Endothelial cell of umbilical vein (primary cell): ENCODE measurements around the gene UNC50. TPM values are rescaled to one million over a fixed set of nuclear protein-coding genes. Genes with fewer than 3 reads are reported as not detected.

Experiments
- BruUV-seq: library from RNA; stranded (reverse); fragments of 400-500 nt; replicated peaks from 2 replicates; lab custom pipeline; 2021; lab: Mats Ljungman, UMichigan
- CTCF ChIA-PET: fragments of 300-600, 350-600 bp; sonication (Branson Sonifier 250); formaldehyde crosslinking; loops from one replicate; lab custom pipeline; 2021; ENCODE audit warnings: antibody characterized with exemption, inconsistent platforms; lab: Charles Lee
- POLR2A ChIA-PET: fragments of 300-600, 350-600 bp; sonication (Branson Sonifier 250); formaldehyde crosslinking; loops from one replicate; lab custom pipeline; 2021; ENCODE audit warnings: antibody characterized with exemption, inconsistent platforms; lab: Charles Lee
- DNase-seq: peaks from one replicate; pipeline ENCODE4 v3.0.0-alpha.2; 2011; ENCODE audit warnings: low read depth, low spot score
- FAIRE-seq: peaks from 2 replicates; lab custom pipeline; 2011; peaks lifted over from hg19 to GRCh38; lab: Jason Lieb, UNC
- H2AFZ ChIP-seq: 2 replicates; pipeline ENCODE4 v1.6.0; 2012; ENCODE audit warnings: low read depth, low read length, control low read depth, inconsistent platforms
- H3K27ac ChIP-seq: 2 replicates; pipeline ENCODE4 v1.5.1; 2011; ENCODE audit warnings: low read depth, mild to moderate bottlenecking, control low read depth, low read length, moderate library complexity; ENCODE audit not compliant: insufficient read depth
- H3K27me3 ChIP-seq, 2 experiments: 2 replicates each; pipeline versions ENCODE4 v1.6.0 to v1.6.1; 2011; ENCODE audit warnings: low read length in 2 of 2, mixed read lengths in 1 of 2; ENCODE audit not compliant: control insufficient read depth in 2 of 2, insufficient read depth in 2 of 2
- H3K36me3 ChIP-seq, 2 experiments: 2 replicates in 1 of 2; 3 replicates in 1 of 2; pipeline ENCODE4 v1.5.1; 2011; ENCODE audit warnings: low read length in 2 of 2, mild to moderate bottlenecking in 1 of 2, moderate library complexity in 1 of 2; ENCODE audit not compliant: control insufficient read depth in 2 of 2, insufficient read depth in 2 of 2; ENCODE audit errors: extremely low read depth in 1 of 2
- H3K4me1 ChIP-seq: 3 replicates; pipeline ENCODE4 v1.5.1; 2011; ENCODE audit warnings: mild to moderate bottlenecking, low read length; ENCODE audit not compliant: control insufficient read depth, insufficient read depth; ENCODE audit errors: extremely low read depth
- H3K4me2 ChIP-seq: 2 replicates; pipeline ENCODE4 v1.6.1; 2011; ENCODE audit warnings: low read length, control low read depth, mixed read lengths; ENCODE audit not compliant: insufficient read depth
- H3K4me3 ChIP-seq, 3 experiments: fragments of 200-600 bp in 1 of 3; sonication (generic), shearing (Covaris generic) in 1 of 3; replicated peaks in 1 of 3; 2 replicates each; pipeline ENCODE4 v1.5.1; 2011 to 2016; ENCODE audit warnings: control low read depth in 3 of 3, low read length in 3 of 3, mild to moderate bottlenecking in 2 of 3, inconsistent platforms in 1 of 3, low read depth in 1 of 3, moderate library complexity in 1 of 3; ENCODE audit not compliant: insufficient read depth in 1 of 3
- H3K79me2 ChIP-seq: 2 replicates; pipeline ENCODE4 v1.6.0; 2012; ENCODE audit warnings: low read length, inconsistent platforms; ENCODE audit not compliant: control insufficient read depth, insufficient read depth
- H3K9ac ChIP-seq: replicated peaks from 2 replicates; pipeline ENCODE3; 2011; ENCODE audit warnings: low read length, control low read depth; ENCODE audit not compliant: insufficient read depth; ENCODE audit errors: extremely low read depth
- H3K9me1 ChIP-seq: replicated peaks from 3 replicates; pipeline ENCODE4 v1.6.0; 2011; ENCODE audit warnings: mild to moderate bottlenecking, low read length; ENCODE audit not compliant: control insufficient read depth, insufficient read depth; ENCODE audit errors: extremely low read depth
- H3K9me3 ChIP-seq: replicated peaks from 2 replicates; pipeline ENCODE4 v1.5.1; 2012; ENCODE audit warnings: low read length, inconsistent platforms; ENCODE audit not compliant: control insufficient read depth, insufficient read depth
- H4K20me1 ChIP-seq: replicated peaks from 2 replicates; pipeline ENCODE3; 2011; ENCODE audit warnings: mild to moderate bottlenecking, low read length; ENCODE audit not compliant: control insufficient read depth, insufficient read depth; ENCODE audit errors: extremely low read depth
- EZH2 ChIP-seq: IDR thresholded peaks from 2 replicates; pipeline ENCODE4 v1.6.1; 2012; ENCODE audit warnings: borderline replicate concordance, low read depth, mild to moderate bottlenecking, moderate library complexity, low read length, inconsistent platforms; ENCODE audit not compliant: severe bottlenecking
- FOS ChIP-seq: IDR thresholded peaks from 2 replicates; pipeline ENCODE4 v1.6.1; 2011; ENCODE audit warnings: mild to moderate bottlenecking, low read length, moderate library complexity, borderline replicate concordance; ENCODE audit not compliant: insufficient read depth
- GATA2 ChIP-seq: IDR thresholded peaks from 2 replicates; pipeline ENCODE4 v1.7.0; 2011; ENCODE audit warnings: low read depth, mild to moderate bottlenecking, moderate library complexity, mixed read lengths, low read length; ENCODE audit not compliant: insufficient read length, insufficient read depth
- JUN ChIP-seq: IDR thresholded peaks from 2 replicates; pipeline ENCODE4 v1.6.1; 2011; ENCODE audit warnings: borderline replicate concordance, low read depth; ENCODE audit not compliant: insufficient read length, insufficient read depth
- MYC ChIP-seq: IDR thresholded peaks from one replicate; pipeline ENCODE4 v1.6.1; 2011; ENCODE audit warnings: mild to moderate bottlenecking, low read depth, low read length
- POLR2A ChIP-seq: IDR thresholded peaks from 2 replicates; pipeline ENCODE4 v1.6.1; 2012; ENCODE audit warnings: low read depth, mild to moderate bottlenecking, control low read depth, low read length
- POLR2AphosphoS5 ChIP-seq: IDR thresholded peaks from 2 replicates; pipeline ENCODE4 v1.6.1; 2012; ENCODE audit warnings: low read depth, mild to moderate bottlenecking, control low read depth, low read length, moderate library complexity; ENCODE audit not compliant: insufficient read depth
- dilution Hi-C: fragments of 300-500 bp; cut with MboI; formaldehyde crosslinking; loops from one replicate; pipeline ENCODE4 v1.15.0; 2019; ENCODE audit warnings: low sequenced_read_pairs; ENCODE audit not compliant: extremely low pct_ligation_motif_present
- intact Hi-C: fragments of 100-400 bp; cut with micrococcal nuclease; formaldehyde crosslinking; loops from one replicate; pipeline ENCODE4 v1.10.0; 2022
- polyA plus RNA-seq, 4 experiments: library from polyadenylated mRNA; depleted of rRNA in 3 of 4; stranded (reverse) in 3 of 4; unstranded in 1 of 4; fragments of >200 nt; gene quantifications; 2 replicates each; pipeline versions ENCODE4 v1.2.1 to v1.2.3, GENCODE V29; 2011 to 2012; ENCODE audit warnings: missing spikeins in 1 of 4
- total RNA-seq: library from RNA; stranded (reverse); gene quantifications from 2 replicates; pipeline ENCODE4 v1.2.3, GENCODE V29; 2021
- TF ChIP-seq, protein P1 (sequence below): IDR thresholded peaks from 2 replicates; pipeline ENCODE4 v1.6.1; 2011; ENCODE audit not compliant: insufficient read depth, insufficient read length
- TF ChIP-seq, protein P2 (sequence below), 2 donors: IDR thresholded peaks; 1 replicate in 1 of 2; 2 replicates in 1 of 2; pipeline ENCODE4 v1.5.1; 2011; ENCODE audit warnings: low read length in 2 of 2, mild to moderate bottlenecking in 2 of 2, moderate library complexity in 2 of 2, control low read depth in 1 of 2, inconsistent platforms in 1 of 2, low read depth in 1 of 2; ENCODE audit not compliant: insufficient read depth in 1 of 2; ENCODE audit errors: extremely low read depth in 1 of 2

UNC50 gene
- total and polyA plus RNA-seq, 2 donors (not counting 3 experiments of a cell fraction or from before 2014, with no cell fraction given), result 33.5 to 56.6 TPM

- H3K4me2 ChIP-seq, result peak overlapping the region; percentile 93
- peaks cover 32% of the 10 kb centered on the region for H3K4me1 ChIP-seq
- H3K79me2 ChIP-seq, result peaks cover 65% of the 10 kb centered on the region
- no peaks in the 10 kb centered on the region for H3K9me3 ChIP-seq
- H2AFZ ChIP-seq, result peak overlapping the region; percentile 89
- no peaks in the 10 kb centered on the region for H3K27me3 ChIP-seq
- DNase-seq (peak; percentile 55), FAIRE-seq (peak; percentile 8)
- peak overlapping the region; percentile 95 to 100 (median 98) for H3K4me3 ChIP-seq
- H3K27ac ChIP-seq, result peak overlapping the region; percentile 98
- peak overlapping the region; percentile 99 for H3K9ac ChIP-seq
- ChIA-PET CTCF (interaction anchor here (0.9 to 1.7 kb wide), 7 partner anchors 24 to 228 kb away, joined by 3 to 4 read pairs (median 4); no protein-coding TSS in a partner anchor), POLR2A (no interaction called here)
- TF ChIP-seq, protein P1, sequence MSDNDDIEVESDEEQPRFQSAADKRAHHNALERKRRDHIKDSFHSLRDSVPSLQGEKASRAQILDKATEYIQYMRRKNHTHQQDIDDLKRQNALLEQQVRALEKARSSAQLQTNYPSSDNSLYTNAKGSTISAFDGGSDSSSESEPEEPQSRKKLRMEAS, result no peak
- no peak for TF ChIP-seq FOS
- no peak for TF ChIP-seq JUN
- TF ChIP-seq EZH2, result no peak
- TF ChIP-seq POLR2A, result no peak
- intact Hi-C loops (loop anchor here (1.0 to 5.0 kb wide), 3 partner anchors 10 to 458 kb away; no protein-coding TSS in a partner anchor), dilution Hi-C loops (no loop called here)
- BruUV-seq, result no TSS peak
- no peaks in the 10 kb centered on the region for H4K20me1 ChIP-seq
- peaks cover 4 to 6% of the 10 kb centered on the region in 2 experiments for H3K36me3 ChIP-seq
- no peaks in the 10 kb centered on the region for H3K9me1 ChIP-seq
Observed at GRCh38 chr2:98608962-98609604, 694 bp downstream of the UNC50 start.

GRCh38 chr2:98614024-98614739 is 5.8 kb downstream of the UNC50 start:
- H3K36me3 ChIP-seq, result peaks cover 16 to 23% of the 10 kb centered on the region in 2 experiments
- no peaks in the 10 kb centered on the region for H3K9me1 ChIP-seq
- H4K20me1 ChIP-seq, result no peaks in the 10 kb centered on the region
- BruUV-seq, result no TSS peak
- H2AFZ ChIP-seq, result no peak overlapping the region
- POLR2A ChIA-PET, result no interaction called here
- intact Hi-C loops, result no loop called here
- no peak overlapping the region for H3K27ac ChIP-seq
- no peaks in the 10 kb centered on the region for H3K27me3 ChIP-seq
- DNase-seq (no peak), FAIRE-seq (no peak)
- no peak overlapping the region for H3K9ac ChIP-seq
- no peak overlapping the region for H3K4me3 ChIP-seq
- dilution Hi-C loops, result no loop called here
- peaks cover 26% of the 10 kb centered on the region for H3K79me2 ChIP-seq
- H3K4me1 ChIP-seq, result peaks cover 20% of the 10 kb centered on the region
- TF ChIP-seq FOS (no peak), EZH2 (no peak), MYC (no peak), GATA2 (no peak), POLR2A (no peak), JUN (no peak), POLR2AphosphoS5 (no peak)
- TF ChIP-seq, protein P1, result no peak
- TF ChIP-seq, protein P2, sequence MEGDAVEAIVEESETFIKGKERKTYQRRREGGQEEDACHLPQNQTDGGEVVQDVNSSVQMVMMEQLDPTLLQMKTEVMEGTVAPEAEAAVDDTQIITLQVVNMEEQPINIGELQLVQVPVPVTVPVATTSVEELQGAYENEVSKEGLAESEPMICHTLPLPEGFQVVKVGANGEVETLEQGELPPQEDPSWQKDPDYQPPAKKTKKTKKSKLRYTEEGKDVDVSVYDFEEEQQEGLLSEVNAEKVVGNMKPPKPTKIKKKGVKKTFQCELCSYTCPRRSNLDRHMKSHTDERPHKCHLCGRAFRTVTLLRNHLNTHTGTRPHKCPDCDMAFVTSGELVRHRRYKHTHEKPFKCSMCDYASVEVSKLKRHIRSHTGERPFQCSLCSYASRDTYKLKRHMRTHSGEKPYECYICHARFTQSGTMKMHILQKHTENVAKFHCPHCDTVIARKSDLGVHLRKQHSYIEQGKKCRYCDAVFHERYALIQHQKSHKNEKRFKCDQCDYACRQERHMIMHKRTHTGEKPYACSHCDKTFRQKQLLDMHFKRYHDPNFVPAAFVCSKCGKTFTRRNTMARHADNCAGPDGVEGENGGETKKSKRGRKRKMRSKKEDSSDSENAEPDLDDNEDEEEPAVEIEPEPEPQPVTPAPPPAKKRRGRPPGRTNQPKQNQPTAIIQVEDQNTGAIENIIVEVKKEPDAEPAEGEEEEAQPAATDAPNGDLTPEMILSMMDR (IDR thresholded peaks at IDR 0.05; ENCODE audit: extremely low read depth in 1 of 2, insufficient read depth in 1 of 2, low read depth in 1 of 2, low read length in 2 of 2), result no peak
- no peak overlapping the region for H3K4me2 ChIP-seq
- CTCF ChIA-PET, result interaction anchor here (1.2 kb wide), 1 partner anchor 223 kb away, joined by 5 read pairs; no protein-coding TSS in a partner anchor
- H3K9me3 ChIP-seq, result no peaks in the 10 kb centered on the region
